Activated CD4-positive, alpha-beta memory T cell treated with anti-CD3 and anti-CD28 coated beads for 36 hours (primary cell): ENCODE data around the gene FSCN2. TPM values are rescaled to one million over a fixed set of nuclear protein-coding genes. Genes with fewer than 3 reads are reported as not detected.

Source experiments
- CTCF ChIA-PET: fragments of 350-600 bp; sonication (Branson Sonifier 250); formaldehyde crosslinking; loops from one replicate; lab custom pipeline; 2021; ENCODE audit warnings: antibody characterized with exemption, inconsistent platforms; lab: Charles Lee
- POLR2A ChIA-PET: fragments of 350-600 bp; sonication (Branson Sonifier 250); formaldehyde crosslinking; loops from one replicate; lab custom pipeline; 2021; ENCODE audit warnings: antibody characterized with exemption; lab: Charles Lee
- DNase-seq: peaks from one replicate; pipeline ENCODE4 v3.0.0-alpha.2; 2020
- H3K27ac Mint-ChIP-seq: one replicate; pipeline ENCODE4 v1.8.0; 2021; ENCODE audit warnings: mixed read lengths
- H3K27me3 Mint-ChIP-seq: one replicate; pipeline ENCODE4 v1.8.0; 2021; ENCODE audit warnings: mixed read lengths
- H3K36me3 Mint-ChIP-seq: one replicate; pipeline ENCODE4 v1.8.0; 2021; ENCODE audit warnings: mixed read lengths
- H3K4me1 Mint-ChIP-seq: one replicate; pipeline ENCODE4 v1.8.0; 2021; ENCODE audit warnings: low read depth, mixed read lengths
- H3K4me3 Mint-ChIP-seq: one replicate; pipeline ENCODE4 v1.8.0; 2021; ENCODE audit warnings: mild to moderate bottlenecking, mixed read lengths
- H3K9me3 Mint-ChIP-seq: one replicate; pipeline ENCODE4 v1.8.0; 2021; ENCODE audit warnings: mixed read lengths
- intact Hi-C: fragments of 100-400 bp; cut with micrococcal nuclease; formaldehyde crosslinking; loops from one replicate; pipeline ENCODE4 v1.15.1; 2023
- total RNA-seq, 2 experiments: library from RNA; stranded (reverse); gene quantifications; one replicate each; pipeline ENCODE4 v1.2.3, GENCODE V29; 2021

FSCN2 gene
- total RNA-seq, 2 experiments from 2014 or later = 0.33 to 0.46 TPM

DNA sequence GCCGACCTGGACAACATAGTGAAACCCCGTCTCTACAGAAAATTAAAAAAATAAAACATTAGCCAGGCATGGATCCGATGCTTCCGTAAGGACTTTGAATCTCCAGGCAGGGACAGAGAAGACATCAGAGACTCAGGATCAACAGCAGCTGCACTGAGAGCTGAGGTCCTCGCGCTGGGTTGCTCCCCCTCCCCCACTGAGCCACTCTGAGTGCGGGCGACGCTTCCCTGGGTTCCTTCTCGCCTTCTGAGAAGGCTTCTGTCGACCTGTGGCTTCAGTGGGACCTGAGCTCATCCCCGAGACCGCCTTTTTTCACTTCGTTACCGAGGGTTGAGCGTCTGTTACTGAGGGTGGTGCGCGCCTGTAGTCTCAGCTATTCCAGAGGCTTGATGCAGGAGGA lies 36.0 kb upstream of the FSCN2 start:
- Mint-ChIP-seq H3K36me3 (no peaks in the 10 kb centered on the region), H3K4me1 (no peaks in the 10 kb centered on the region), H3K27me3 (no peaks in the 10 kb centered on the region), H3K9me3 (no peaks in the 10 kb centered on the region), H3K27ac (no peak overlapping the region), H3K4me3 (no peak overlapping the region)
- intact Hi-C loops = no loop called here
- no peak for DNase-seq
- ChIA-PET CTCF (no interaction called here), POLR2A (no interaction called here)

DNA sequence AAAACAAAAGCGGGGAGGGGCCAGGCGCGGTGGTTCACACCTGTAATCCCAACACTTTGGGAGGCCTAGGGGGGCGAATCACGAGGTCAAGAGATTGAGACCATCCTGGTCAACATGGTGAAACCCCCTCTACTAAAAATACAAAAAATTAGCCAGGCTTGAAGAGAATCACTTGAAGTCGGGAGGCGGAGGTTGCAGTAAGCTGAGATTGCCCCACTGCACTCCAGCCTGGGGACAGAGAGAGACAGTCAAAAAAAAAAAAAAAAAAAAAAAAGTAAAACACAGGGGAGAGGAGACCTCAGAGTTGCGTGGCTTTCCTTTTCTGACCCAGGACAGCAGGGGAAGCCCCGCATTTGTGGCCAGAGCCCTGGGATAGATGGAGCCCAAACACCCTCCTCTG lies 35.5 kb upstream of the FSCN2 start:
- intact Hi-C loops = no loop called here
- ChIA-PET CTCF (no interaction called here), POLR2A (no interaction called here)
- Mint-ChIP-seq H3K27ac (no peak overlapping the region), H3K36me3 (no peaks in the 10 kb centered on the region), H3K27me3 (no peaks in the 10 kb centered on the region), H3K9me3 (no peaks in the 10 kb centered on the region), H3K4me1 (no peaks in the 10 kb centered on the region), H3K4me3 (no peak overlapping the region)
- no peak for DNase-seq

- ChIA-PET CTCF (no interaction called here), POLR2A (no interaction called here)
- Mint-ChIP-seq H3K27ac (no peak overlapping the region), H3K27me3 (no peaks in the 10 kb centered on the region), H3K9me3 (no peaks in the 10 kb centered on the region), H3K4me3 (no peak overlapping the region), H3K4me1 (no peaks in the 10 kb centered on the region), H3K36me3 (no peaks in the 10 kb centered on the region)
- intact Hi-C loops = no loop called here
- DNase-seq = no peak
These were observed 34.8 kb upstream of the FSCN2 start for GRCh38 chr17:81493198-81494038.

DNA sequence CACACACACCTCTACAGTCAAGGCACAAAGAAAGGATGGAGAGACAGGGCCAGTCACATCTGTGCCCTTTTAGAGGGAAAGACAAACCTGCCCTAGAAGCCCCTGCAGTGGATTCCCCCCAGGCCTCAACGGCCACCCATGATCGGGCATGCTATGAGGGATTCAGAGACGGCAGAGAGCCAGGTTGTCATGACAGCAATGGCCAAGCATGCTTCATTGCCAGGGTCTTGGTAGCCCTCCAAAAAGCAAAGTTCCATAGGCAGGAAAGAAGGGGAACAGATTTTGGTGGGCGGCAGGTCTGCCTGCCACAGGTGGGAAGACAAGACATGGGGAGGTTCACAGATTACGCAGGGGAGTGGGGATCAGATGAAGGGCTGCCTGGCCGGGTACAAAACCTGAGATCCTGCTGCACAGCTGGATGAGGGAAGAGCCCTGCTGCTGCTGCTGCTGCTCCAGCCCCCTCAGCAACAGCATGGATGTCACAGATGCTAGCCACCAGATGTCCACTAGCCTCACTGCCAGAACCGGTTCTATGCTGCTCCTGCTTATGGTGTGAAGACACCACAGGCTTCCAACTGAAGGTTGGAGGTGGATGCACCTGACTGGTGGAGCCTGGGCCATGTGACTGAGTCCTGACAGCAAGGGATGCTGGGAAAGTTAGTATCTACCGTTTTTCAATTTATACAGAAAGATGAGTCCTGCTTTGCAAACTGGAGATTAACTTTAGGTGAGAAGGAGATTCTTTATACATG lies 33.4 kb upstream of the FSCN2 start:
- no peak overlapping the region for H3K27ac Mint-ChIP-seq
- intact Hi-C loops = no loop called here
- H3K27me3 Mint-ChIP-seq = no peaks in the 10 kb centered on the region
- H3K4me1 Mint-ChIP-seq = no peaks in the 10 kb centered on the region
- ChIA-PET CTCF (no interaction called here), POLR2A (no interaction called here)
- H3K4me3 Mint-ChIP-seq = no peak overlapping the region
- H3K9me3 Mint-ChIP-seq = no peaks in the 10 kb centered on the region
- DNase-seq = no peak
- H3K36me3 Mint-ChIP-seq = no peaks in the 10 kb centered on the region

DNA sequence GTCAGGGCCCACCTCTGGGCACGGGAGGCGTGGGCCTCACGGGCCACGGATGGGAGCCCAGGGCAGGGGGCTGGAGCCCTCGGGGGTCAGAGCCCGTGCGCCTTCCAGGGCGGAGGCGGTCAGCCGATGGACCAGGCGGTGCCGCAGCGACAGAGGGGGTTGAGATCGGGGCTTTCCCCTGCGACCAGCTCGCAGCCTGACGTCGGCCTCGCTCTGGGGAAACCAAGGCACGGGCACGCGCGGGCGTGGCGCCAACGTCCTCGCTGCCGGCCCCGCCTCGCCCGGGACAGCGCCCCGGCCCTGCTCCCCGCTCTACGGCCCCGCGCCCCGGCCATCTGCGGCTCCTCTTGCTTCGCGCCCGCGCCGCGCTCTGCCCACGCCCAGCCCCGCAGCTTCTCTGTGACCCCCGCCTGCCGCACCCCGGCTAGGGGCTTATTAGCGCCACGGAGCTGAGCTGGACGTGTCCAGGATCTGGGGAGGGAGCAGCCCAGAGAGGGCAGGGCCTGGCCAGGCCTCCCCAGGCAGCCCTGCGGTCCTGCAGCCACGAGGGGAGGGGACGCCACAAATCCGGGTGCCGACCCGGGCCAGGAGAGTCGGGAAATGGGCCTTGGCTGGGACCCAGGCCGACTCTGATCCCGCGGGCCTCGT lies 29.1 kb upstream of the FSCN2 start:
- H3K4me1 Mint-ChIP-seq = no peaks in the 10 kb centered on the region
- no peaks in the 10 kb centered on the region for H3K27me3 Mint-ChIP-seq
- intact Hi-C loops = no loop called here
- no peaks in the 10 kb centered on the region for H3K9me3 Mint-ChIP-seq
- no peak for DNase-seq
- CTCF ChIA-PET = interaction anchor here (0.6 kb wide), 1 partner anchor 68 kb away, joined by 3 read pairs; no protein-coding TSS in a partner anchor
- no peak overlapping the region for H3K27ac Mint-ChIP-seq
- POLR2A ChIA-PET = interaction anchor here (0.6 to 1.3 kb wide), 3 partner anchors 8 to 10 kb away, joined by 3 to 5 read pairs (median 3); no protein-coding TSS in a partner anchor
- H3K36me3 Mint-ChIP-seq = no peaks in the 10 kb centered on the region
- no peak overlapping the region for H3K4me3 Mint-ChIP-seq

DNA sequence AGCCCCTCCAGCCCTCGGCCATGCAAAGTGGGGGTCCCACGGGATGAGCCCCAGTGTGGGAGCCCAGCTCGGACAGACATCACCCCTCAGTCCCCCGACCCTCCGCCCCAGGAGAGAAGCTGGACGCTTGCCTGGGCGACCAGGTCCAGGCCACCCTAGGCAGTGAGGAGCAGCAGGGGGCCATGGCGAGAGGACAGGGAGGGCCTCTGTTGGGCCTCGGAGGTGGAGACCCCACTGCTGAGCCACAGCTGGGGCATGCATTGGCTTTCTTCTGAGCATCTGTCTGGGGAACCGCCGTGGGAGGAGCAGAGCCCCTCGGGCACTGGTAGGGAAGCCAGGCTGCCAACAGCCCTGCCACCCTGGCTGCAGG lies 28.6 kb upstream of the FSCN2 start:
- intact Hi-C loops = no loop called here
- Mint-ChIP-seq H3K9me3 (no peaks in the 10 kb centered on the region), H3K27me3 (no peaks in the 10 kb centered on the region), H3K4me3 (no peak overlapping the region), H3K36me3 (no peaks in the 10 kb centered on the region), H3K27ac (no peak overlapping the region), H3K4me1 (no peaks in the 10 kb centered on the region)
- no peak for DNase-seq
- ChIA-PET POLR2A (interaction anchor here (0.8 to 1.3 kb wide), 2 partner anchors 7 to 9 kb away, joined by 3 to 5 read pairs; no protein-coding TSS in a partner anchor), CTCF (interaction anchor here (0.6 kb wide), 2 partner anchors 69 to 479 kb away, joined by 3 read pairs; no protein-coding TSS in a partner anchor)

GRCh38 chr17:81500047-81500446 lies 28.1 kb upstream of the FSCN2 start:
- Mint-ChIP-seq H3K4me3 (no peak overlapping the region), H3K36me3 (no peaks in the 10 kb centered on the region), H3K4me1 (no peaks in the 10 kb centered on the region), H3K27me3 (no peaks in the 10 kb centered on the region), H3K27ac (no peak overlapping the region), H3K9me3 (no peaks in the 10 kb centered on the region)
- DNase-seq = no peak
- ChIA-PET POLR2A (interaction anchor here (1.3 kb wide), 1 partner anchor 9 kb away, joined by 5 read pairs; no protein-coding TSS in a partner anchor), CTCF (interaction anchor here (0.6 kb wide), 2 partner anchors 15 to 480 kb away, joined by 3 read pairs; no protein-coding TSS in a partner anchor)
- intact Hi-C loops = no loop called here

DNA sequence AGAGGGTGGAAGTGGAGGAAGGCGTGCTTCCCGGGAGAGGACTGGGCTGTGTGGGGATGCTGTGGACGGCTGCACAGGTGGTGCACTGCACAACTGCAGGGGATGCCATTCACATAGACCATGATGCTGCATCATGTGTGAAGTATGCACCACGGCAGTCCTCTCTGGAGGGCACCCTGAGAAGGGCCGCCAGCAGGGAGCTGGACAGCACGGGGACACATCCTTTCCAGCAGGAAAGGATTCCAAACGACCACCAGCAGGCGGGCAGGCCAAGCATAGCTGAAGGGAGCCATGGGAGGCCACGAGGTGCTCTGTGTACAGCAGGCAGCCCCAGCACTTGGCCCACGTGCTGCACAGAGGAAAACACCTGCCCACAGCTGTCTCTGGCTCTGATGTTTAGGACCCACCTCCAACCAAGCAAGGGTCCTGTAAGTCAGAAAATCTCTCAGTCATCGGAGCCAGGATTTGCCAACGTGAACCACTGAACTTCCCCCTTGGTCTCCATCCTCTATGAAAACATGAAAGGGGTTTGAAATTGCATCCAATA lies 25.6 kb upstream of the FSCN2 start:
- Mint-ChIP-seq H3K27me3 (no peaks in the 10 kb centered on the region), H3K4me3 (no peak overlapping the region), H3K36me3 (no peaks in the 10 kb centered on the region), H3K9me3 (no peaks in the 10 kb centered on the region), H3K4me1 (no peaks in the 10 kb centered on the region), H3K27ac (no peak overlapping the region)
- no peak for DNase-seq
- intact Hi-C loops = no loop called here
- POLR2A ChIA-PET = no interaction called here
- CTCF ChIA-PET = no interaction called here

- POLR2A ChIA-PET = no interaction called here
- H3K27ac Mint-ChIP-seq = no peak overlapping the region
- peaks cover 3% of the 10 kb centered on the region for H3K36me3 Mint-ChIP-seq
- intact Hi-C loops = no loop called here
- H3K9me3 Mint-ChIP-seq = no peaks in the 10 kb centered on the region
- no peaks in the 10 kb centered on the region for H3K27me3 Mint-ChIP-seq
- H3K4me3 Mint-ChIP-seq = no peak overlapping the region
- H3K4me1 Mint-ChIP-seq = peaks cover 3% of the 10 kb centered on the region
- CTCF ChIA-PET = no interaction called here
- no peak for DNase-seq
These were observed 24.6 kb upstream of the FSCN2 start for GRCh38 chr17:81503619-81504018.

GRCh38 chr17:81508639-81509206 lies 19.5 kb upstream of the FSCN2 start:
- CTCF ChIA-PET = interaction anchor here (0.6 to 1.8 kb wide), 5 partner anchors 10 to 256 kb away, joined by 3 to 7 read pairs (median 3); no protein-coding TSS in a partner anchor

DNA sequence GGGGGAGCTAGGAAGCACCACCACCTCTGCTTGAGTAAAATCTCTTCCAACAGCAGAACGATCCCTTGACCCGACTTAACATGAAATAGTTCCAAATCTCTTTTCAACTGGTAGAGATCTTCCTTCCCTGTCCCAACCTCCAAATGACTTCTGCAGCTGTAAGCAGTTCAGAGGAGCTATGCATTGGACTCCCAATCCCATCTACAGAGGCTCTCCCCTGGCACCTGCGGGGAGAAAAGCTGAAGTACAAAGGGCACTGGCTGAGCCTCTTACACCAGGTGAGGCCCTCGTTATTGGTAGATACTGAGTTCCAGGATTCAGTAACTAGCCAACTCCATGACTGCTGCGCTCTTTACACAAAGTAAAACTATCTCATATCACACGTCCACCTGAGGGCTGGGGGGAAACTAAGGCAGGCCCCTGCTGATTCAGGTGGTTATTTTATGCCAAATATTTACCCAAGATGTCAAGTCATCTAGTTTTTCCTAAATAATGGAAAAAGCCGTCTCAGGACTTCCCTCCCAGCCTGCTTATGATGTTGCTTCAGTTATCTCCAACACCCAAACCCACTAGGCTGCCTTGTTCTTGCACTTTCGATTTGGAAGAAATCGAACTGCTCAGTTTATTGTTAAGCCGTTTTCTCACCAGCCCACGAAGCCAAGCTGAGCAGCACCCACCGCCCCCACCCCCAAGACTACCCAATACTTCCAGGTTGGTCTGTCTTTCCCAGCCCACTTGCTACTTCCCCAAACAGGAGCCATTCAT lies 18.8 kb upstream of the FSCN2 start:
- intact Hi-C loops = no loop called here
- H3K27ac Mint-ChIP-seq = peak overlapping the region; percentile 86
- CTCF ChIA-PET = interaction anchor here (1.1 to 1.8 kb wide), 3 partner anchors 10 to 257 kb away, joined by 3 to 7 read pairs (median 5); no protein-coding TSS in a partner anchor
- H3K4me1 Mint-ChIP-seq = peaks cover 19% of the 10 kb centered on the region
- no peaks in the 10 kb centered on the region for H3K27me3 Mint-ChIP-seq
- H3K4me3 Mint-ChIP-seq = peak overlapping the region; percentile 89
- peak; percentile 51 for DNase-seq
- peaks cover 41% of the 10 kb centered on the region for H3K36me3 Mint-ChIP-seq
- POLR2A ChIA-PET = interaction anchor here (0.6 to 1.4 kb wide), 5 partner anchors 9 to 127 kb away, joined by 3 to 8 read pairs (median 5); partner anchors contain the start of genes FAAP100 and NPLOC4
- H3K9me3 Mint-ChIP-seq = no peaks in the 10 kb centered on the region

More at GRCh38 chr17:81508639-81509206, 19.5 kb upstream of the FSCN2 start:
- peak overlapping the region; percentile 89 for H3K4me3 Mint-ChIP-seq
- DNase-seq = no peak
- peak overlapping the region; percentile 86 for H3K27ac Mint-ChIP-seq
- H3K36me3 Mint-ChIP-seq = peaks cover 41% of the 10 kb centered on the region
- POLR2A ChIA-PET = interaction anchor here (0.6 to 1.4 kb wide), 5 partner anchors 9 to 128 kb away, joined by 3 to 8 read pairs (median 3); partner anchors contain the start of genes FAAP100 and NPLOC4
- H3K4me1 Mint-ChIP-seq = peaks cover 19% of the 10 kb centered on the region
- no peaks in the 10 kb centered on the region for H3K9me3 Mint-ChIP-seq
- no peaks in the 10 kb centered on the region for H3K27me3 Mint-ChIP-seq
- intact Hi-C loops = no loop called here
